AG04450 (cell line): ENCODE results near the gene UNC13A. TPM values are rescaled to one million over a fixed set of nuclear protein-coding genes. Genes with fewer than 3 reads are reported as not detected.

Experiments
- CTCF ChIA-PET: fragments of 300-600, 350-600 bp; formaldehyde crosslinking; extraction: SDS; loops from one replicate; lab custom pipeline; 2022; ENCODE audit warnings: antibody characterized with exemption, inconsistent platforms; lab: Charles Lee
- POLR2A ChIA-PET: fragments of 350-600 bp; formaldehyde crosslinking; extraction: SDS; loops from one replicate; lab custom pipeline; 2021; ENCODE audit warnings: antibody characterized with exemption, inconsistent platforms; lab: Yijun Ruan, JAX
- DNase-seq: peaks from one replicate; pipeline ENCODE4 v3.0.0-alpha.2; 2011; ENCODE audit warnings: low read depth, low spot score
- H3K27ac ChIP-seq: one replicate; pipeline ENCODE4 v1.5.1; 2012; ENCODE audit warnings: low read depth, low read length, control low read depth
- H3K27me3 ChIP-seq: one replicate; pipeline ENCODE4 v1.6.0; 2012; ENCODE audit warnings: low read length; ENCODE audit not compliant: control insufficient read depth, insufficient read depth
- H3K4me3 ChIP-seq: 2 replicates; pipeline ENCODE4 v1.5.1; 2011; ENCODE audit warnings: mild to moderate bottlenecking, low read depth, low read length, control low read depth
- H3K9me3 ChIP-seq: 2 replicates; pipeline ENCODE4 v1.5.1; 2012; ENCODE audit warnings: low read length; ENCODE audit not compliant: control insufficient read depth, insufficient read depth
- CTCF ChIP-seq: IDR thresholded peaks from 2 replicates; pipeline ENCODE4 v1.5.1; 2011; ENCODE audit warnings: low read depth, low read length, control low read depth, inconsistent platforms
- polyA minus RNA-seq: library from RNA; depleted of rRNA, polyadenylated mRNA; stranded (reverse); fragments of >200 nt; gene quantifications from 2 replicates; pipeline ENCODE4 v1.2.3, GENCODE V29; 2011; rRNA and poly(A)+ RNA removed
- polyA plus RNA-seq: library from polyadenylated mRNA; depleted of rRNA; stranded (reverse); fragments of >200 nt; gene quantifications from 2 replicates; pipeline ENCODE4 v1.2.3, GENCODE V29; 2011; rRNA removed

UNC13A gene
- polyA plus RNA-seq (0.04 and 0.05 TPM in 2 replicates), polyA minus RNA-seq (0.05 and 0.17 TPM in 2 replicates)

DNA sequence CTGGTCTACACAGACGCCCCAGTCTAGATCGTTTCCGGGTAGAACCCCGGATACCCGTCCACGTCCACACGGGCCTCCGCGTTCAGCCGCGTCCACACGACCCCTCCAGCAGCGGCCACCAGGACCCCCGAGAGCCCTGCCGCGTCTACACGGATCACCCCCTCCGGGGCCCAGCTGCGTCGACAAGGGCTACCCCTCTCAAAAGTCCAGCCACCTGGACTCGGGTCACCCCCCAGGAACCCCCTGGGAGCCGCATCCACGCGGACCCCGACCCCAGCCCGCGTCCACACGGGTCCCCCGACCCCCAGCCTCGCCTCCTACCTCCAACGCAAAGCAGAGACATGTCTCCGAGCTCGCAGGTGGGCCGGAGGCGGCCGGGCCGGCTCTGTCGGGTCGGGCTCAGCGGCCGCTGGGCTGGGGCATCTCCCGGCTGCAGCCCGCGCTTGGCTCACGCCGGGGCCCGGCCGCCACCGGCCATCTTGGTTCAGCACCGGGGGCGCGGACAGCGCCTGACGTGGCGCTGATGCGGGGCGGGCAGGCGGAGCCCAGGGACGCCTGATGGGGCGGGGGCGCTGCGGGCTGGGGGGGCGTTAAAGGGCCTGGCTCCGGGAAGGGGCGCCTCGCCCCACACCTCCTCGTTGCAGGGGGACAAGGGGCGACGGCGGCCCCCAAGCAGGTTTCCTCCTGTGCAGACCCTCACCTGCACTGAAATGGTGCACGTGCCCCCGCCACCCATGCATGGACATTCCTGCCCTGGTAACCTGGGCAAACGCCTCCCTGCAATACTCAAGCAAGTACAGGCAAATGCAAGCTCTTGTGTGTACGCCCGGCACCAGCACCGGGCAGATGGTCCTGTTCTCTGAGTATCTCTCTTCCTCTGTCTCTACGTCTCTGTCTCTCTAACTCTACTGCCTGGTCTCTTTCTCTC, at the start of gene UNC13A:
Gene UNC13A, minus strand, starts transcription at position 498 of the 928 bp plus-strand sequence. Its CDS starts 155 bp downstream, at position 343.
- ChIA-PET POLR2A (no interaction called here), CTCF (no interaction called here)
- no peak within 1 kb of the TSS for H3K4me3 ChIP-seq
- H3K27me3 ChIP-seq: peaks cover 22% of the 10 kb centered on the region
- H3K9me3 ChIP-seq: no peaks in the 10 kb centered on the region; the same call in 1 of the 2 replicates
- DNase-seq: no peak
- H3K27ac ChIP-seq: no peak within 1 kb of the TSS
- TF ChIP-seq CTCF: no peak

- DNase-seq: no peak
- H3K9me3 ChIP-seq: no peaks in the 10 kb centered on the region
- H3K27me3 ChIP-seq: no peaks in the 10 kb centered on the region
- POLR2A ChIA-PET: interaction anchor here (0.6 kb wide), 1 partner anchor 15 kb away, joined by 4 read pairs; no protein-coding TSS in a partner anchor
- no peak for TF ChIP-seq CTCF
- H3K27ac ChIP-seq: no peak overlapping the region
- CTCF ChIA-PET: interaction anchor here (2.3 kb wide), 1 partner anchor 29 kb away, joined by 6 read pairs; no protein-coding TSS in a partner anchor
- no peak overlapping the region for H3K4me3 ChIP-seq
These were observed 49.6 kb upstream of the UNC13A start for GRCh38 chr19:17737690-17738153.

- TF ChIP-seq CTCF: no peak
- Histone ChIP-seq H3K27me3 (no peaks in the 10 kb centered on the region), H3K9me3 (no peaks in the 10 kb centered on the region), H3K4me3 (no peak overlapping the region), H3K27ac (no peak overlapping the region)
- POLR2A ChIA-PET: no interaction called here
- CTCF ChIA-PET: no interaction called here
- no peak for DNase-seq
These were observed 47.3 kb upstream of the UNC13A start for GRCh38 chr19:17735410-17735809.

DNA sequence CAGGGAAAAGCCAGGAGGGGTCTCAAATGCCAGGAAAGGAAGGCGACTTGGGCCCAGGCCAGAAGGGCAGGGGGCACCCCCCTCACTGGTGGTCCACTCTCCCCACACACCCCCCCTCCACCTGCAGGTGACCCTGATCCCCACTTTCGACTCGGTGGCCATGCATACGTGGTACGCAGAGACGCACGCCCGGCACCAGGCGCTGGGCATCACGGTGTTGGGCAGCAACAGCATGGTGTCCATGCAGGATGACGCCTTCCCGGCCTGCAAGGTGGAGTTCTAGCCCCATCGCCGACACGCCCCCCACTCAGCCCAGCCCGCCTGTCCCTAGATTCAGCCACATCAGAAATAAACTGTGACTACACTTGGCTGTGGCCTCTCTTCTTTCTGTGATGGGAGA, 46.0 kb upstream of the UNC13A start:
- Histone ChIP-seq H3K27me3 (no peaks in the 10 kb centered on the region), H3K9me3 (no peaks in the 10 kb centered on the region), H3K4me3 (no peak overlapping the region), H3K27ac (no peak overlapping the region)
- no peak for TF ChIP-seq CTCF
- POLR2A ChIA-PET: no interaction called here
- CTCF ChIA-PET: no interaction called here
- no peak for DNase-seq

DNA sequence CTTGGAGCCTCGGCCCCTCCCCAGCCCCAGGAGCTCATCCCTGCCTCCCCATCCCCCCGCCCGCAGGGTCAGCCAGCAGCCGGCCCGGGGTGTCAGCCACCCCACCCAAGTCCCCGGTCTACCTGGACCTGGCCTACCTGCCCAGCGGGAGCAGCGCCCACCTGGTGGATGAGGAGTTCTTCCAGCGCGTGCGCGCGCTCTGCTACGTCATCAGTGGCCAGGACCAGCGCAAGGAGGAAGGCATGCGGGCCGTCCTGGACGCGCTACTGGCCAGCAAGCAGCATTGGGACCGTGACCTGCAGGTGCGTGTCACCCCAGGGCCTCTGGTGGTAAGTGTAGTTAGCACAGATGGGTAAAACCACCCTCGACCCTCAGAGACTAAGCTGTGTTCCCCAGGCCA, 45.0 kb upstream of the UNC13A start:
- no peak overlapping the region for H3K4me3 ChIP-seq
- POLR2A ChIA-PET: no interaction called here
- no peak for TF ChIP-seq CTCF
- H3K27ac ChIP-seq: no peak overlapping the region
- no peak for DNase-seq
- no peaks in the 10 kb centered on the region for H3K9me3 ChIP-seq
- CTCF ChIA-PET: no interaction called here
- H3K27me3 ChIP-seq: no peaks in the 10 kb centered on the region
